Ovary (tissue), 3 donors: ENCODE data around the gene C21orf58.

Experiments
- EP300 ChIP-seq: sonication (generic); formaldehyde crosslinking; IDR thresholded peaks from one replicate; pipeline ENCODE4 v1.6.1; 2017; ENCODE audit warnings: antibody characterized with exemption
- POLR2A ChIP-seq: fragments of 450-650 bp; IDR thresholded peaks from one replicate; pipeline ENCODE4 v1.6.1; 2017; ENCODE audit warnings: antibody characterized with exemption, mild to moderate bottlenecking, moderate library complexity
- TF ChIP-seq, protein P1 (sequence below), 3 donors: fragments of 450-650 bp in 2 of 3; fragments of 200-600 bp in 1 of 3; IDR thresholded peaks; one replicate each; pipeline versions ENCODE4 v1.5.1 to v1.8.0; 2016 to 2022; ENCODE audit warnings: antibody characterized with exemption in 3 of 3, mild to moderate bottlenecking in 1 of 3
- donor health status: DM: no; HTN: no; CAD: no.

DNA sequence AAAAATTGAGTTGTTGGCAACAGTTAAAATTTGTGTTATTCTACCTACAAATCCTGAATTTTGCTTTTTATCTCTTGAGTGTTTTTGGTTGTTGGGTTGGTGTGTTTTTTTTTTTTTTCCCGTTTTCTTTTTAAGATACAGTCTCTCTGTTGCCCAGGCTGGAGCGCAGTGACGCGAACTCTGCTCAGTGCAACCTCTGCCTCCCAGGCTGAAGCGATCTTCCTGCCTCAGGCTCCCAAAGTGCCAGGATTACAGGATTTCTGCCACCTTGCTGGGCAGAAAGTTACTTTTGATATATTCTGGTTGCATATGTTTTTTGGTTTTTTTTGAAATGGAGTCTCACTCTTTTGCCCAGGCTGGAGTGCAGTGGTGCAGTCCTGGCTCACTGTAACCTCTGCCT lies 4.5 kb upstream of the C21orf58 start:
- TF ChIP-seq, protein P1, sequence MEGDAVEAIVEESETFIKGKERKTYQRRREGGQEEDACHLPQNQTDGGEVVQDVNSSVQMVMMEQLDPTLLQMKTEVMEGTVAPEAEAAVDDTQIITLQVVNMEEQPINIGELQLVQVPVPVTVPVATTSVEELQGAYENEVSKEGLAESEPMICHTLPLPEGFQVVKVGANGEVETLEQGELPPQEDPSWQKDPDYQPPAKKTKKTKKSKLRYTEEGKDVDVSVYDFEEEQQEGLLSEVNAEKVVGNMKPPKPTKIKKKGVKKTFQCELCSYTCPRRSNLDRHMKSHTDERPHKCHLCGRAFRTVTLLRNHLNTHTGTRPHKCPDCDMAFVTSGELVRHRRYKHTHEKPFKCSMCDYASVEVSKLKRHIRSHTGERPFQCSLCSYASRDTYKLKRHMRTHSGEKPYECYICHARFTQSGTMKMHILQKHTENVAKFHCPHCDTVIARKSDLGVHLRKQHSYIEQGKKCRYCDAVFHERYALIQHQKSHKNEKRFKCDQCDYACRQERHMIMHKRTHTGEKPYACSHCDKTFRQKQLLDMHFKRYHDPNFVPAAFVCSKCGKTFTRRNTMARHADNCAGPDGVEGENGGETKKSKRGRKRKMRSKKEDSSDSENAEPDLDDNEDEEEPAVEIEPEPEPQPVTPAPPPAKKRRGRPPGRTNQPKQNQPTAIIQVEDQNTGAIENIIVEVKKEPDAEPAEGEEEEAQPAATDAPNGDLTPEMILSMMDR (IDR thresholded peaks at IDR 0.05) = no peak
- TF ChIP-seq POLR2A = no peak
- TF ChIP-seq EP300 = no peak
